Osteocyte (in vitro differentiated cells): ENCODE results near the gene FZD7. TPM values are rescaled to one million over a fixed set of nuclear protein-coding genes. Genes with fewer than 3 reads are reported as not detected.

ENCODE experiments used
- DNase-seq: peaks from one replicate; pipeline ENCODE4 v3.0.0; 2021; ENCODE audit warnings: mixed read lengths; ENCODE audit not compliant: unreplicated experiment; ENCODE audit errors: extremely low spot score
- H3K27ac Mint-ChIP-seq: one replicate; pipeline ENCODE4 v1.8.0; 2021; ENCODE audit warnings: mild to moderate bottlenecking, mixed read lengths; ENCODE audit not compliant: unreplicated experiment
- H3K27me3 Mint-ChIP-seq: one replicate; pipeline ENCODE4 v1.8.0; 2021; ENCODE audit warnings: mixed read lengths; ENCODE audit not compliant: unreplicated experiment
- H3K36me3 Mint-ChIP-seq: one replicate; pipeline ENCODE4 v1.8.0; 2021; ENCODE audit warnings: mixed read lengths; ENCODE audit not compliant: unreplicated experiment
- H3K4me1 Mint-ChIP-seq: one replicate; pipeline ENCODE4 v1.8.0; 2021; ENCODE audit warnings: mixed read lengths; ENCODE audit not compliant: unreplicated experiment
- H3K4me3 Mint-ChIP-seq: one replicate; pipeline ENCODE4 v1.8.0; 2021; ENCODE audit warnings: mild to moderate bottlenecking, moderate library complexity, mixed read lengths; ENCODE audit not compliant: unreplicated experiment
- H3K9me3 Mint-ChIP-seq: one replicate; pipeline ENCODE4 v1.8.0; 2021; ENCODE audit warnings: mixed read lengths; ENCODE audit not compliant: unreplicated experiment
- total RNA-seq: library from RNA; stranded (reverse); gene quantifications from 2 replicates; pipeline ENCODE4 v1.2.1, GENCODE V29; 2021
- TF ChIP-seq, protein P1 (sequence below): fragments of 200-600 bp; sonication (generic); IDR thresholded peaks from 2 replicates; pipeline ENCODE4 v1.5.0; 2021; ENCODE audit warnings: antibody characterized with exemption, mild to moderate bottlenecking, moderate library complexity

Gene FZD7
- total RNA-seq, 1 donor from 2014 or later = 37.0 TPM

DNA sequence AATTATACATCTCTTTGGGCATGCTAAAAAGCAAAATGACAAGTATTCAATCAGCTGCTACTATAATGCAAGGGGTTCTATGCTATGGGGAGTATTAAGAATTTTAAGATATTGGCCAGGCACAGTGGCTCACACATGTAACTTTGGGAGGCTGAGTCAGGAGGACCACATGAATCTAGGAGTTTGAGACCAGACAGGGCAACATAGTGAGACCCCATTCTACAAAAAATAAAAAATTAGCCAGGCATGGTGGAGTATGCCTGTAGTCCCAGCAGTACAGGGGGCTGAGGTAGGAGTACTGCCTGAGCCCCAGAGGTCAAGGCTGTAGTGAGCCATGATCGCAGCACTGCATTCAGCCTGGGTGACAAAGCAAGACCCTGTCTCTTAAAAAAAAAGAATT, 33.9 kb downstream of the FZD7 start:
- Mint-ChIP-seq H3K36me3 (no peaks in the 10 kb centered on the region), H3K4me1 (peaks cover 14% of the 10 kb centered on the region), H3K27me3 (no peaks in the 10 kb centered on the region), H3K4me3 (no peak overlapping the region), H3K27ac (no peak overlapping the region), H3K9me3 (no peaks in the 10 kb centered on the region)
- TF ChIP-seq, protein P1, sequence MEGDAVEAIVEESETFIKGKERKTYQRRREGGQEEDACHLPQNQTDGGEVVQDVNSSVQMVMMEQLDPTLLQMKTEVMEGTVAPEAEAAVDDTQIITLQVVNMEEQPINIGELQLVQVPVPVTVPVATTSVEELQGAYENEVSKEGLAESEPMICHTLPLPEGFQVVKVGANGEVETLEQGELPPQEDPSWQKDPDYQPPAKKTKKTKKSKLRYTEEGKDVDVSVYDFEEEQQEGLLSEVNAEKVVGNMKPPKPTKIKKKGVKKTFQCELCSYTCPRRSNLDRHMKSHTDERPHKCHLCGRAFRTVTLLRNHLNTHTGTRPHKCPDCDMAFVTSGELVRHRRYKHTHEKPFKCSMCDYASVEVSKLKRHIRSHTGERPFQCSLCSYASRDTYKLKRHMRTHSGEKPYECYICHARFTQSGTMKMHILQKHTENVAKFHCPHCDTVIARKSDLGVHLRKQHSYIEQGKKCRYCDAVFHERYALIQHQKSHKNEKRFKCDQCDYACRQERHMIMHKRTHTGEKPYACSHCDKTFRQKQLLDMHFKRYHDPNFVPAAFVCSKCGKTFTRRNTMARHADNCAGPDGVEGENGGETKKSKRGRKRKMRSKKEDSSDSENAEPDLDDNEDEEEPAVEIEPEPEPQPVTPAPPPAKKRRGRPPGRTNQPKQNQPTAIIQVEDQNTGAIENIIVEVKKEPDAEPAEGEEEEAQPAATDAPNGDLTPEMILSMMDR = no peak
- DNase-seq = no peak

GRCh38 chr2:202069170-202070067, 35.8 kb downstream of the FZD7 start:
- no peaks in the 10 kb centered on the region for H3K27me3 Mint-ChIP-seq
- no peak overlapping the region for H3K27ac Mint-ChIP-seq
- no peaks in the 10 kb centered on the region for H3K9me3 Mint-ChIP-seq
- DNase-seq = no peak
- peaks cover 5% of the 10 kb centered on the region for H3K4me1 Mint-ChIP-seq
- TF ChIP-seq, protein P1 = no peak
- no peaks in the 10 kb centered on the region for H3K36me3 Mint-ChIP-seq
- no peak overlapping the region for H3K4me3 Mint-ChIP-seq

GRCh38 chr2:202071107-202071506, 37.5 kb downstream of the FZD7 start:
- TF ChIP-seq, protein P1 = no peak
- Mint-ChIP-seq H3K9me3 (no peaks in the 10 kb centered on the region), H3K4me3 (no peak overlapping the region), H3K36me3 (no peaks in the 10 kb centered on the region), H3K27ac (no peak overlapping the region), H3K27me3 (no peaks in the 10 kb centered on the region), H3K4me1 (no peaks in the 10 kb centered on the region)
- DNase-seq = no peak

- Mint-ChIP-seq H3K4me1 (no peaks in the 10 kb centered on the region), H3K27me3 (no peaks in the 10 kb centered on the region), H3K36me3 (no peaks in the 10 kb centered on the region), H3K4me3 (no peak overlapping the region), H3K9me3 (no peaks in the 10 kb centered on the region), H3K27ac (no peak overlapping the region)
- no peak for DNase-seq
- TF ChIP-seq, protein P1 = peak; percentile 24
Observed at GRCh38 chr2:202072226-202072625, 38.6 kb downstream of the FZD7 start.

DNA sequence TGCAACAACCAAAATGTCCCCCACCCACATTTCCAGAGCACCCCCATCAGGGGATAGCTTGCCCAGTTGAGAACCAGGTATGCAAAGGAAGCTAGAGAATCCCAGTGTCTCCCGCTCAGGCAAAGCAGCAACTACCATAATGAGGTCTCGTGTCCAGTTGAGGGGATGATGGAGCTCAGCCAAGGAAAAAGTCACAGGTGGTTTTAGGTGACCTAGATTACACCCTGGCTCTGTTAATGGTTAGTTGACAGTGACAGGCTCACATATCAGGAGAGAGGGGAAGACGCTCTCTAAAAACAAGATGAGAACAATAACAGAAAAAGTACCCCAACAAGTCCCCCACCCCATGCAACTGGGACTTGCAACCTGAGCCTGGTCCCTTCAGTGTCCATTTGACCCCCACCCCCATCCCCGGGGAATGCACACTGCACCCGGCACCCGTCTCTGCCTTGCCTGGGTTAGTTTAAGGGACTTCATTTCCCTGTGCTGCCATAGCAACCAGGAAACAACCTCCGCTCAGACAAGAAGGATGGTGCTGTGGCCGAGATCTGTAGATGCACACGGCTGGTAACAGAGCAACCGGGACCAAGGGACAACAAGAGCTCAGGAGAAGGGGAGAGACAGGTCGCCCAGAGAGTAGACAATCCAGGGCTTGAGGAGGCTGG, 39.2 kb downstream of the FZD7 start, which contains the start of gene KIAA2012:
KIAA2012 (plus strand) TSS at position 519 of the 665 bp plus-strand sequence. CDS start 373 bp downstream, outside the sequence.
- Mint-ChIP-seq H3K4me1 (no peaks in the 10 kb centered on the region), H3K36me3 (no peaks in the 10 kb centered on the region), H3K27ac (no peak within 1 kb of the TSS), H3K4me3 (no peak within 1 kb of the TSS), H3K27me3 (no peaks in the 10 kb centered on the region), H3K9me3 (no peaks in the 10 kb centered on the region)
- DNase-seq = no peak
- TF ChIP-seq, protein P1 = no peak
